HUES6 (cell line): Measurements from ENCODE around the gene STIMATE.
A peak's percentile ranks its signal among the peaks of the same experiment; 100 is the strongest.

ENCODE experiments used
- H3K27ac ChIP-seq: 2 replicates; pipeline ENCODE4 v1.7.0; 2013; ENCODE audit warnings: low read depth, mild to moderate bottlenecking, low read length, inconsistent platforms
- H3K27me3 ChIP-seq: 2 replicates; pipeline ENCODE4 v1.6.1; 2013; ENCODE audit warnings: low read length; ENCODE audit not compliant: control insufficient read depth, insufficient read depth
- H3K36me3 ChIP-seq: 2 replicates; pipeline ENCODE4 v1.6.1; 2013; ENCODE audit warnings: low read length; ENCODE audit not compliant: control insufficient read depth, insufficient read depth
- H3K4me1 ChIP-seq: 2 replicates; pipeline ENCODE4 v1.6.1; 2013; ENCODE audit warnings: low read length; ENCODE audit not compliant: control insufficient read depth, insufficient read depth
- H3K4me3 ChIP-seq: 2 replicates; pipeline ENCODE4 v1.5.1; 2013; ENCODE audit warnings: low read depth, low read length
- H3K9ac ChIP-seq: one replicate; pipeline ENCODE4 v1.6.1; 2013; ENCODE audit warnings: mild to moderate bottlenecking, low read length
- H3K9me3 ChIP-seq: 2 replicates; pipeline ENCODE4 v1.6.1; 2013; ENCODE audit warnings: low read depth, low read length; ENCODE audit not compliant: control insufficient read depth, insufficient read depth

The STIMATE gene

DNA sequence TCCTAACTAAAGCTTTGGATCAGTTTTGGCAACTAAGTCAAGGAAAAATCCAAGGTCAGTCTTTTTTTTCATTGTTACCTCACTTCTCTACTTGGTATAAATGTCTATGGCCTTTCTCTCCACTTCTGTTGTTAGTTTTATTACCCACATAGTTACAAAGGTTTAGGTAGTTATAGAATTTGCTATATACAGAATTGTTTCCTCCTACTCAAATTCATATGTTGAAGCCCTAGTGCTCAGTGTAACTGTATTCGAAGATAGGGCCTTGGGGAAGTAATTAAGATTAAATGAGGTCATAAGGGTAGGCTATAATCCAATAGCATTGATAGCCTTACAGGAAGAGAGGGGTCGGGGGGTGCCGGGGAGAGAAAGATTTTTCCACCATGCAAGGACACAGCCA is 19.7 kb upstream of the STIMATE start:
- H3K27ac ChIP-seq, result no peak overlapping the region
- H3K4me1 ChIP-seq, result no peaks in the 10 kb centered on the region
- H3K9ac ChIP-seq, result no peak overlapping the region
- peaks cover 39% of the 10 kb centered on the region for H3K36me3 ChIP-seq
- H3K9me3 ChIP-seq, result no peaks in the 10 kb centered on the region
- H3K27me3 ChIP-seq, result no peaks in the 10 kb centered on the region
- no peak overlapping the region for H3K4me3 ChIP-seq

GRCh38 chr3:52915294-52915693 is 17.9 kb upstream of the STIMATE start:
- H3K9me3 ChIP-seq, result no peaks in the 10 kb centered on the region
- H3K9ac ChIP-seq, result no peak overlapping the region
- H3K4me1 ChIP-seq, result no peaks in the 10 kb centered on the region
- peaks cover 33% of the 10 kb centered on the region for H3K36me3 ChIP-seq
- no peaks in the 10 kb centered on the region for H3K27me3 ChIP-seq
- no peak overlapping the region for H3K27ac ChIP-seq
- H3K4me3 ChIP-seq, result no peak overlapping the region

GRCh38 chr3:52912885-52913731 is 15.8 kb upstream of the STIMATE start:
- Histone ChIP-seq H3K36me3 (peaks cover 22% of the 10 kb centered on the region), H3K27me3 (no peaks in the 10 kb centered on the region), H3K4me3 (no peak overlapping the region), H3K27ac (no peak overlapping the region), H3K9ac (no peak overlapping the region), H3K4me1 (no peaks in the 10 kb centered on the region), H3K9me3 (no peaks in the 10 kb centered on the region)

DNA sequence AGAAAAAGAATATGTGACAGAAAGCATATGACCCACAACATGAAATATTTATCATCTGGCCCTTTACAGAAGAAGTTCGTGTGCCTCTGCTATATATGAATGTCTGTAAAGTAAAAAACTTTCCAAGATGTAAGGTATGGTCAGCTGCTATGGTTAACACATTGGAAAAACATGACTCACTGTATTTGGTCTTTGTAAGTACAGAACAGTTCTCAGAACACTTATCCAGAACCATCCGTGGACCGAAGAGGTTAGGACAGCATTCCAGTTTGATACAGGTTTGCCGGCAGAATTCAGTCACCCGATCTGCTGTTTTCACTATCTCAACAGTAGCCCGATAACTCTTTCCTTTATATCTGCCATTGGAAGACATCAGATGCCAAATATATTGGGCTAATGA is 13.5 kb upstream of the STIMATE start:
- H3K36me3 ChIP-seq, result peaks cover 18% of the 10 kb centered on the region
- H3K9ac ChIP-seq, result no peak overlapping the region
- H3K4me3 ChIP-seq, result no peak overlapping the region
- no peaks in the 10 kb centered on the region for H3K9me3 ChIP-seq
- H3K4me1 ChIP-seq, result no peaks in the 10 kb centered on the region
- no peak overlapping the region for H3K27ac ChIP-seq
- H3K27me3 ChIP-seq, result no peaks in the 10 kb centered on the region

DNA sequence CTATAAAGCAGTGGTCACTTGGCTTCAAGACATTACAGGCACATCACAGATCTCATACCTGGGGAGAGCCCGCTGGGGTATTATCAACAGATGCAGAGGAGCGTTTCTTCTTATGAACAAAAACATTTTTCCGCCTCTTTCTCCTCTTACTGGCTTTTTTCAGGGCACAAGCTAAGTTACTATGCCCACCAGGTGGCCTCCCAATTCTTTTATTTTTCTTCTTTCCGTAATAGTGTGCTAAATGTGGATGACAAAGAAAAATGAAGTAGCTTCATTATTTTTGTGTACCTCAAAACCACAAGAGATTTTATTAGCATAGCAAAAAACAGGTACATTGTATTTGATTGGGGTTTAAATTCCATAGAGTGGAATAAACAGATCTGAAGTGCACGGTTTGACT is 10.1 kb upstream of the STIMATE start:
- Histone ChIP-seq H3K4me3 (no peak overlapping the region), H3K4me1 (no peaks in the 10 kb centered on the region), H3K27ac (no peak overlapping the region), H3K27me3 (no peaks in the 10 kb centered on the region), H3K9me3 (no peaks in the 10 kb centered on the region), H3K36me3 (peaks cover 14% of the 10 kb centered on the region), H3K9ac (no peak overlapping the region)

DNA sequence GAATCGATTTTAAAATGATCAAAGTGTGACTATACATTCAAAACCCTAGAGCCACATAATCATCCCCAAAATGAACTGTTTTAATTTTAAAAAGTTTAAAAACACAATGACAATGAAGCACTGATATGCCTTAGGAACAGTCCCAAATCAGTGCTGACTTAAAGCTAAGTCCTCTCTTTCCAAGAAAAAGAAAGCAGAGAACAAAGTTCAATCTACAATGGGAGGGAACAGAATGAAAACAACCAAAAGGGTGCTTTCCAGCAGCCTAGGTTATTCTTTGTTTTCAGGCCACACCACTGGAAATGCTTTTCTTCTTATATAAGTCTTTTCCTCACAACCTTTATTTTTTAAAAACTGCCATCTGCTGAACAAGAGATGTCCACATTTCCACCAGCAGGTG is 7.2 kb upstream of the STIMATE start:
- no peaks in the 10 kb centered on the region for H3K27me3 ChIP-seq
- H3K36me3 ChIP-seq, result peaks cover 13% of the 10 kb centered on the region
- H3K4me1 ChIP-seq, result no peaks in the 10 kb centered on the region
- H3K9me3 ChIP-seq, result no peaks in the 10 kb centered on the region
- H3K9ac ChIP-seq, result no peak overlapping the region
- no peak overlapping the region for H3K27ac ChIP-seq
- no peak overlapping the region for H3K4me3 ChIP-seq

DNA sequence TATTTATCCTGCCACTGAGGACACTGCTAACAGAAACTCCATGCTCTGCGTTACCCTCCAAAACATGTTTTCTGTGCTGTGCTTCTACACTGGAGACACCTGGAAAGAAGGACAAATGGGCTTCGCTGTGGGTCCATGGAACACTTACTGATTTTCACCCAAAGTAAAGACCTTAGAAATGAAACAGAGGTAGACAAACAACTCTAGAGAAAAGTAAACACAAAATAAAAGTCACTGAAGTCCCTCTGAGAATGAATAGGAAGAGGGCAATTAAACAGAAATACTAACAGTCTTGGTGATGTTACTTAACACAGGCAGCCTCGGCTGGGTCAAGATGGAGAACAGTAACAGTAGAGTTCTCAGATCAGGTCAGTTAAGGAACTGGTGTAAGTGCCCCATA is 6.7 kb upstream of the STIMATE start:
- Histone ChIP-seq H3K27ac (no peak overlapping the region), H3K9me3 (no peaks in the 10 kb centered on the region)

GRCh38 chr3:52896613-52897012 is 735 bp downstream of the STIMATE start:
- Histone ChIP-seq H3K9ac (peak overlapping the region; percentile 64), H3K27ac (no peak overlapping the region), H3K9me3 (no peaks in the 10 kb centered on the region), H3K4me3 (peak overlapping the region; percentile 80), H3K27me3 (no peaks in the 10 kb centered on the region), H3K4me1 (0 out of 2 replicates have a peak, but pooled peaks cover 3% of the 10 kb centered on the region), H3K36me3 (no peaks in the 10 kb centered on the region)

More for the DNA sequence above, 6.7 kb upstream of the STIMATE start:
- Histone ChIP-seq H3K36me3 (peaks cover 13% of the 10 kb centered on the region), H3K27me3 (no peaks in the 10 kb centered on the region), H3K4me3 (no peak overlapping the region), H3K4me1 (no peaks in the 10 kb centered on the region), H3K9ac (no peak overlapping the region)

GRCh38 chr3:52896151-52896550 is 1.2 kb downstream of the STIMATE start:
- H3K9me3 ChIP-seq, result no peaks in the 10 kb centered on the region
- H3K27ac ChIP-seq, result no peak overlapping the region
- H3K4me3 ChIP-seq, result peak overlapping the region; percentile 80
- no peak overlapping the region for H3K9ac ChIP-seq
- H3K36me3 ChIP-seq, result no peaks in the 10 kb centered on the region
- no peaks in the 10 kb centered on the region for H3K27me3 ChIP-seq
- 0 out of 2 replicates have a peak, but pooled peaks cover 3% of the 10 kb centered on the region for H3K4me1 ChIP-seq

- no peaks in the 10 kb centered on the region for H3K27me3 ChIP-seq
- no peaks in the 10 kb centered on the region for H3K36me3 ChIP-seq
- H3K27ac ChIP-seq, result no peak overlapping the region
- 0 out of 2 replicates have a peak, but pooled peaks cover 3% of the 10 kb centered on the region for H3K4me1 ChIP-seq
- no peak overlapping the region for H3K4me3 ChIP-seq
- H3K9ac ChIP-seq, result no peak overlapping the region
- no peaks in the 10 kb centered on the region for H3K9me3 ChIP-seq
These were observed 1.9 kb downstream of the STIMATE start for GRCh38 chr3:52895418-52895817.

GRCh38 chr3:52894756-52895155 is 2.6 kb downstream of the STIMATE start:
- Histone ChIP-seq H3K9ac (no peak overlapping the region), H3K9me3 (no peaks in the 10 kb centered on the region), H3K36me3 (no peaks in the 10 kb centered on the region), H3K4me3 (no peak overlapping the region), H3K27ac (no peak overlapping the region), H3K4me1 (0 out of 2 replicates have a peak, but pooled peaks cover 3% of the 10 kb centered on the region), H3K27me3 (no peaks in the 10 kb centered on the region)
